Effector memory CD4-positive, alpha-beta T cell (primary cell): ENCODE results near the gene NDUFA7.
A peak's percentile ranks its signal among the peaks of the same experiment; 100 is the strongest.
"Not testable (repeated sequence)": the region's sequence is repeated elsewhere in the genome, so short reads cannot be mapped to it uniquely, and the experiment has no call there.

Experiments
- DNase-seq, 3 donors: peaks; one replicate each; pipeline ENCODE4 v3.0.0-alpha.2; 2020
- H3K27ac ChIP-seq: 2 replicates; pipeline ENCODE4 v1.7.0; 2013; ENCODE audit warnings: mild to moderate bottlenecking, low read length, moderate library complexity; ENCODE audit not compliant: insufficient read depth, poor library complexity, severe bottlenecking
- H3K27me3 ChIP-seq: replicated peaks from 2 replicates; pipeline ENCODE4 v1.7.0; 2013; ENCODE audit warnings: mild to moderate bottlenecking, low read length; ENCODE audit not compliant: insufficient read depth, control insufficient read depth, poor library complexity, severe bottlenecking
- H3K36me3 ChIP-seq: 2 replicates; pipeline ENCODE4 v1.7.0; 2013; ENCODE audit warnings: mild to moderate bottlenecking, low read length, moderate library complexity; ENCODE audit not compliant: control insufficient read depth, insufficient read depth
- H3K4me1 ChIP-seq: 2 replicates; pipeline ENCODE4 v1.7.0; 2013; ENCODE audit warnings: low read length, mild to moderate bottlenecking; ENCODE audit not compliant: control insufficient read depth, insufficient read depth, poor library complexity, severe bottlenecking
- H3K4me3 ChIP-seq: 2 replicates; pipeline ENCODE4 v1.7.0; 2013; ENCODE audit warnings: low read length, low read depth, mild to moderate bottlenecking; ENCODE audit not compliant: insufficient read depth, poor library complexity, severe bottlenecking
- H3K9me3 ChIP-seq: 2 replicates; pipeline ENCODE4 v1.7.0; 2013; ENCODE audit warnings: mild to moderate bottlenecking, low read length, moderate library complexity; ENCODE audit not compliant: control insufficient read depth

Gene NDUFA7

DNA sequence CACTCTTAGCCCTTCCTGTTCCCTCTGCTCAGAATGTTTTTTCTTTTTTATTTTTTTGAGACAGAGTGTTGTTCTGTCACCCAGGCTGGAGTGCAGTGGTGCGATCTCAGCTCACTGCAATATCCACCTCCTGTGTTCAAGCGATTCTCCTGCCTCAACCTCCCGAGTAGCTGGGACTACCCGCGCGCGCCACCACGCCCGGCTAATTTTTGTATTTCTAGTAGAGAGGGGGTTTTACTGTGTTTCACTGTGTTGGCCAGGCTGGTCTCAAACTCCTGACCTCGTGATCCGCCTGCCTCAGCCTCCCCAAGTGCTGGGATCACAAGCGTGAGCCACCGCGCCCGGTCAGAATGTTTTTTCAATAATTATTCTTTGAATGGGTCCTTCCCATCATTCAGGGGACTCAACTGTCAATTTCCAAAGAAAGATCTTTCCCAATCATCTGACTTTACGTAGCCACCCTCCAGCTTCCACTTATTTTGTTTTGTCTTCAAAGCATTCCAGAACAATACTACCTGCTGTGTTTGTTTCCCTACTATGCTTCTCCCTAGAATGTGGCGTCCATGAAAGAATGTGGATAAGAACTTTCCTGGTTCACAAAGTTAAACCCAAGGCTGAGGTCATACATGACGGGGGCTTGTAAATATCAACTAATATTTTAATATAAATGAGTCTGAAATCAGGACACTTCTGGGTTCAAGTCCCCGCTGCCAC is 1.2 kb downstream of the NDUFA7 start:
- H3K27ac ChIP-seq = peak overlapping the region; percentile 93
- H3K9me3 ChIP-seq = no peaks in the 10 kb centered on the region
- H3K36me3 ChIP-seq = peaks cover 26% of the 10 kb centered on the region
- peak overlapping the region; percentile 76 for H3K4me3 ChIP-seq
- peaks cover 27% of the 10 kb centered on the region for H3K4me1 ChIP-seq
- DNase-seq = no peak
- H3K27me3 ChIP-seq = no peaks in the 10 kb centered on the region

DNA sequence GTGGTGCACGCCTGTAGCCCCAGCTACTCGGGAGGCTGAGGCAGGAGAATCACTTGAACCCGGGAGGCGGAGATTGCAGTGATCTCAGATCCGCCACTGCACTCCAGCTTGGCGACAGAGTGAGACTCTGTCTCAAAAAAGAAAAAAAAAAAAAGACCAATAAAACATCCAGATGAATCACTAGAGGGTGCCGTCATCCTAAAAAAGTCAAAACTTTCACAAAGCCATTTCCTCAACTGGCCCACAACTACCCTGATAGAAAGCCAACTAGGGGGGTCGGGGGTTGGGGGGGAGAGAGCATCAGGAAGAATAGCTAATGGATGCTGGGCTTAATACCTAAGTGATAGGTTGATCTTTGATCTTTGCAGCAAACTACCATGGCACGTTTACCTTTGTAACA is 2.3 kb downstream of the NDUFA7 start:
- not testable (repeated sequence) for H3K27me3 ChIP-seq, H3K27ac ChIP-seq, H3K9me3 ChIP-seq, H3K4me3 ChIP-seq, DNase-seq
- Histone ChIP-seq H3K4me1 (peaks cover 25% of the 10 kb centered on the region), H3K36me3 (peaks cover 31% of the 10 kb centered on the region)

DNA sequence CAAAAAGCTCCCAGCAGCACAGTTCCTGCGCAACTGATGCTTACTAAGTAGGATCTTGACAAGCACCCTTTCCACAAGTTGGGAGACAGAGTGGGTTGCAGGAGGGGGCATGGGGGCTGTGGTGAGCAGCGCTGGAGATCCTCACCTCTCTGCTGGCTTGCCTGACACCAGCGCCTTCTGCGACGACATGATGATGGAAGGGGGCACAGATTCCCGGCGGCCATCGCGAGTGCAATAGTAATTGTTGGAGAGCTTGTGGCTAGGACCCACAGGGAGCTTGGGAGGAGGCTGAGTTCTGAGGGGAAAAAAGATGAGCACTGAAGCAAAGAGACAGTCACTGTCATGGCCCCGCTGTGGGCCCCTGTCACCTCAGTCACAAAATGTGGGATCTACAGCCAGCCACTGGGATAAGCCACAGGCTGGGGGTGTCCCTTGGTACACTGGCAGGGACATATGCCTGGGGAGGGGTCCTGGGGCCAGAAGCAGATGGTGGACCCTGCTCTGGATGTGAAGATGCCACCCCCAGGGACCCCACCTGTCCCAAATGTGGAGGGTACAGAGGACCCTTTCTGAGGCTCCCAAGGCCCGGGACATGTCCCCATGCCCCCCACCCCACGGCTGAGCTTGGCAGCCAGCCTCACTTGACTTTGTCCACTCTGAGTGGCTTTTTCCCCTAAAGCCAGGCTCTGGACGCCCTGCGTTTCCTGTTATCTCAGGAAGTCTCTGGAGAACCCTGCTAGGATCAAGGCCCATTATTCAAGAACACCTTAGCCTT is 4.6 kb downstream of the NDUFA7 start:
- DNase-seq = no peak
- Histone ChIP-seq H3K27me3 (no peaks in the 10 kb centered on the region), H3K36me3 (peaks cover 41% of the 10 kb centered on the region), H3K9me3 (no peaks in the 10 kb centered on the region), H3K27ac (no peak overlapping the region), H3K4me1 (peaks cover 10% of the 10 kb centered on the region), H3K4me3 (no peak overlapping the region)

DNA sequence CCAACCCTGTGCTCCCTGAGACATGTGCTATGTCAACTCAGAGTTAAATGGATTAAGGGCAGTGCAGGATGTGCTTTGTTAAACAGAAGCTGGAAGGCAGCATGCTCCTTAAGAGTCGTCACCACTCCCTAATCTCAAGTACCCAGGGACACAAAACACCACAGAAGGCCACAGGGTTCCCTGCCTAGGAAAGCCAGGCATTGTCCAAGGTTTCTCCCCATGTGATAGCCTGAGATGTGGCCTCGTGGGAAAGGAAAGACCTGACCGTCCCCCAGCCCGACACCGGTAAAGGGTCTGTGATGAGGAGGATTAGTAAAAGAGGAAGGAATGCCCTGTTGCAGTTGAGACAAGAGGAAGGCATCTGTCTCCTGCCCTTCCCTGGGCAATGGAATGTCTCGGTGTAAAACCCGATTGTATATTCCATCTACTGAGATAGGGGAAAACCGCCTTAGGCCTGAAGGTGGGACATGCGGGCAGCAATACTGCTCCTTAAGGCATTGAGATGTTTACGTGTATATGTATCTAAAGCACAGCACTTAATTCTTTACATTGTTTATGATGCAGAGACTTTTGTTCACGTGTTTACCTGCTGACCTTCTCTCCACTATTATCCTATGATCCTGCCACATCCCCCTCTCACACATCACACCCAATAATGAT is 6.1 kb downstream of the NDUFA7 start:
- not testable (repeated sequence) for DNase-seq, H3K9me3 ChIP-seq, H3K27me3 ChIP-seq, H3K4me3 ChIP-seq, H3K4me1 ChIP-seq, H3K27ac ChIP-seq
- H3K36me3 ChIP-seq = peaks cover 54% of the 10 kb centered on the region

DNA sequence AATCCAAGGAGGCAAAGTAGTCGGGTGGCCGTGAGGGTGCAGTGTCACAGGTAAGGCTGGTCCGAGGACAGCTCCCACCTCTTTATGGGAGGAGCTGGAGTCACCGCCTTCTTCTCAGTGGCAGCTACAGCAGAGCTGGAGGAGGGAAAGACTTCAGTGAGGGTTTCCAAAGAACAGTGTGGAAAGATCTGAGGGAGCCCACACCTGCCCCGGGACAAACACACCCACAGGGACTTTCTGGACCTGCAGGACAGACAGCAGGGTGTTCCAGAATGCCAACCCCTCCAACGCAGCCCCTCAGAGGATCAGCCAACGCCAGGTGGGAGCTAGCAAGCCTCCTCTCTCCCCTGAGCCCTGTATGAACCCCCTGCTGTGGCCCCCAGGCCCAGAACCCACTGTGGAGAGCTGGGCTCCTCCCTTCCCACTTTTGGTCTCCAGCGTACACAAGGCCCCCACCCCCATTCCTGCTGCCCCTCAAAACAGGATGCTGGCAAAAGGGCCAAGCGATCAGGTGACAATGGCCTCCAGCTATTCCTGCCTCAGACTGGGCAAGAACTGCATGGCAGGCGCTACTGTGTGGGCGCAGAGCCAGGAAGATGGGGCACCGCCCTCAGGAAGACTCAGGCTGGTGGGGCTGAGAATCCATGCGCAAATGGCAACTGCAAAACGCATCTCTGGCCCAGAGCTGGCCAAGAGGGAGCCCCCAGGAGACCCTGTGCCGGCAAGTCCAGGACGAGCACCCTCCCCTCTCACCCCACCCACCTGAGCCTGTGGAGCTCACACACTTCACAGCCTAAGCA is 9.5 kb downstream of the NDUFA7 start:
- Histone ChIP-seq H3K9me3 (no peaks in the 10 kb centered on the region), H3K4me3 (no peak overlapping the region), H3K27ac (no peak overlapping the region), H3K27me3 (no peaks in the 10 kb centered on the region), H3K36me3 (peaks cover 51% of the 10 kb centered on the region), H3K4me1 (peaks cover 18% of the 10 kb centered on the region)
- DNase-seq = no peak

DNA sequence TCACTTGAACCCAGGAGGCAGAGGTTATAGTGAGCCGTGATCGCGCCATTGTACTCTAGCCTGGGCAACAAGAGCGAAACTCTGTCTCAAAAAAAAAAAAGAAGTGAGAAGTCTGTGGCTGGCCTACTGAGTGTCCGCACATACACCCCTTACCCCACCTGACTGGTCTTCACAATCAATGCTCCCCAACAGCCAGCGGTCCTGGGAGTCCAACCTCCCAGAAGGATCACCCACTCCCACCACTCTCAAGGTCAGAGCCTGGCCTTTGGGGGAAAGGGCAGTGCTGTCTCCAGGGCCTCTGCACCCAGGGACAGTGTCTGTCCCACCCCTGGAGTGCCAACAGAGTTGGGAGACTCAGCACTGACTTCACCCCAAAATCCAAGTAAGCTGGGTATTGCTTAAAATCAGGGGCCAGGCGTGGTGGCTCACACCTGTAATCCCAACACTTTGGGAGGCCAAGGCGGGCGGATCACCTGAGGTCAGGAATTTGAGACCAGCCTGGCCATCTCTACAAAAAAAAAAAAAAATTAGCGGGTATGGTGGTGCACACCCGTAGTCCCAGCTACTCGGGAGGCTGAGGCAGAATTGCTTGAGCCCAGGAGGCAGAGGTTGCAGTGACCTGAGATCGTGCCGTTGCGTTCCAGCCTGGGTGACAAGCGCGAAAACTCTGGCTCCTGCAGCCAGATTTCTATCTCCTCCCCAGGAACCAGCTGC is 10.7 kb downstream of the NDUFA7 start:
- peaks cover 22% of the 10 kb centered on the region for H3K4me1 ChIP-seq
- no peak for DNase-seq
- H3K27me3 ChIP-seq = no peaks in the 10 kb centered on the region
- no peak overlapping the region for H3K27ac ChIP-seq
- no peak overlapping the region for H3K4me3 ChIP-seq
- no peaks in the 10 kb centered on the region for H3K9me3 ChIP-seq
- peaks cover 49% of the 10 kb centered on the region for H3K36me3 ChIP-seq

DNA sequence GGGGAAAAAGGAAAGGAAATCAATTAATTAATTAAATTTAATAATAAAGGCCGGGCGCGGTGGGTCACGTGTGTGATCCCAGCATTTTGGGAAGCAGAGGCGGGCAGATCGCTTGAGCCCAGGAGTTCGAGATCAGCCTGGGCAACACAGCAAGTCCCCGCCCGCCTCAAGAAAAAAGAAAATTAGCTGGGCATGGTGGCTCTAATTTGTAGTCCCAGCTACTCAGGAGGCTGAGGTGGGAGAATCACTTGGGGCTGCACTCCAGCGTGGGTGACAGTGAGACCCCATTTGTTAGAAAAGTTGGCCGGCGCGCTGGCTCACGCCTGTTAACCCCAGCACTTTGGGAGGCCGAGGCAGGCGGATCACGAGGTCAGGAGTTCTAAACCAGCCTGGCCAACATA is 12.3 kb downstream of the NDUFA7 start:
- DNase-seq = no peak
- Histone ChIP-seq H3K4me1 (peaks cover 22% of the 10 kb centered on the region), H3K36me3 (peaks cover 34% of the 10 kb centered on the region), H3K4me3 (peak overlapping the region; percentile 73), H3K9me3 (no peaks in the 10 kb centered on the region), H3K27ac (peak overlapping the region; percentile 79), H3K27me3 (no peaks in the 10 kb centered on the region)

DNA sequence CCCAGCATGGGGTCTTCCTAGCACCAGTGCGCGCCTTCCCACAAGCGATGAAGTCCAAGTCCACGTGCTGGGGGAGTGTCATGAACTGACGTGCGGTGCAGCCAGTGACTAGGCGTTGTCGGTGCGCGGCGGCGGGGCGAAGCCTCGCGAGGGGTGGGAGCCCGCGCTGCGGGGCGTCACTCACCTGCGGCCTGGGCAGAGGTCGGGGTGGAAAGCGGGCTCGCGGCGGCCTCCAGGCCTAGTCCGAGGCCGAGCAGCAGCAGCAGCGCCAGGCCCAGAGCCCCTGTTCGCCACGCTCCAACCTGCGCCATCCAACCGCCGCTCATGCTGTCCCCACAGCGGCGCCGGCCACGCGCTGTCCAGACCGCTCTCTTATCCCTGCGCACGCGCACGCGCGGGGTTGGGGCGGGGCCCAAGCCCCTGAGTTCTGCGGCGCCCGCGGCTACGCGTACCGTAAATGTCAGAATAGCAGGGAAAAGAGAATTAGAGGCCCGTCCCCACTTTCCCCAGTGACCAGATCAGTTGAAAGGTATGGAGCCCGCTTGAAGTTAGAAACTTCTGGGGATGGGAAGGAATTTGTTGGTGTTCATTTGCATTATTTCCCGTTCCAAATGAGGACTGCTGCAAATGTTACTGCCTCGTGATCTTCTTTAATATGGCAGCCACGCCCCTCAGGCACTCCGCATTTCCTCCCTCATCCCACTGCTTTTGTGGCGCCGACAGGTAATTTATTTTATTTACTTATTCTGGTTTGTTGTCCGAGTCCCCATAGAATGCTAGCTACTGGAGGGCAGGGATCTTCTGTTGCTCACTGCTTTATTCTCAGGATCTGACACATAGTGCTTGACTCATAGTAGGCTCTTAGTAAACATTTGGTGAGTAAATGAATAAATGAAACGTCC is 13.0 kb downstream of the NDUFA7 start, which contains the start of gene CD320:
Gene CD320 (minus strand): TSS at position 394 of the 902 bp plus-strand sequence. CDS start 68 bp downstream, at position 326.
- H3K9me3 ChIP-seq = no peaks in the 10 kb centered on the region
- peak; percentile 62 to 76 (median 75) for DNase-seq
- peak within 1 kb of the TSS; percentile 73 for H3K4me3 ChIP-seq
- peak within 1 kb of the TSS; percentile 79 for H3K27ac ChIP-seq
- H3K36me3 ChIP-seq = peaks cover 27% of the 10 kb centered on the region
- H3K4me1 ChIP-seq = peaks cover 22% of the 10 kb centered on the region
- no peaks in the 10 kb centered on the region for H3K27me3 ChIP-seq
